Left lung (tissue), 10 donors: ENCODE measurements around the gene NSD1. TPM values are rescaled to one million over a fixed set of nuclear protein-coding genes. Genes with fewer than 3 reads are reported as not detected.
A peak's percentile ranks its signal among the peaks of the same experiment; 100 is the strongest.

Experiments used
- ATAC-seq: fragments of 200-7000 bp; cut with Tn5 transposase; one replicate; pipeline ENCODE4 v1.9.1; 2020; ENCODE audit warnings: moderate library complexity
- DNase-seq, 4 donors: peaks; one replicate each; pipeline ENCODE4 v3.0.0-alpha.2; 2013 to 2020
- H3K27ac ChIP-seq, 2 donors: fragments of 200-600 bp; sonication (generic) in 1 of 2; one replicate each; pipeline versions ENCODE4 v1.5.0 to v1.8.0; 2020 to 2021
- H3K27me3 ChIP-seq, 2 donors: fragments of 200-600 bp; sonication (generic) in 1 of 2; one replicate each; pipeline versions ENCODE4 v1.5.0 to v1.8.0; 2020 to 2021
- H3K36me3 ChIP-seq, 2 donors: fragments of 200-600 bp; sonication (generic) in 1 of 2; one replicate each; pipeline versions ENCODE4 v1.5.0 to v1.8.0; 2020 to 2021
- H3K4me1 ChIP-seq, 2 donors: fragments of 200-600 bp; one replicate each; pipeline ENCODE4 v1.8.0; 2021
- H3K4me3 ChIP-seq, 2 donors: fragments of 200-600 bp; sonication (generic) in 1 of 2; one replicate each; pipeline versions ENCODE4 v1.5.0 to v1.8.0; 2020 to 2021; ENCODE audit warnings: mild to moderate bottlenecking in 1 of 2
- H3K9me3 ChIP-seq, 2 donors: fragments of 200-600 bp; sonication (generic) in 1 of 2; one replicate each; pipeline versions ENCODE4 v1.5.0 to v1.8.0; 2020 to 2021
- intact Hi-C, 2 donors: fragments of 100-400 bp; cut with DNase I; formaldehyde crosslinking; loops; one replicate each; pipeline versions ENCODE4 v1.11.2 to v1.14.2; 2022
- polyA plus RNA-seq, 6 donors: library from polyadenylated mRNA; unstranded; fragments of 120-200 nt; gene quantifications; one replicate each; pipeline ENCODE4 v1.2.1, GENCODE V29; 2013; ENCODE audit not compliant: insufficient read length in 6 of 6
- total RNA-seq, 2 donors: library from RNA; stranded (reverse); fragmentation: NEBNext Ultra II Directional; extraction: Animal tissue kit (Norgen Biotek cat#: 25700); gene quantifications; one replicate each; pipeline ENCODE4 v1.2.1, GENCODE V29; 2021
- TF ChIP-seq, protein P1 (sequence below), 2 donors: fragments of 200-600 bp; sonication (generic) in 1 of 2; IDR thresholded peaks; one replicate each; pipeline versions ENCODE4 v1.5.0 to v1.8.0; 2021; ENCODE audit warnings: antibody characterized with exemption in 2 of 2
- donor health status: DM: no; HTN: yes; CAD: no.
- donor health status: DM: no; HTN: no; CAD: no.

NSD1 gene
- total and polyA plus RNA-seq, 8 donors, result 45.8 to 79.7 (median 54.1) TPM

DNA sequence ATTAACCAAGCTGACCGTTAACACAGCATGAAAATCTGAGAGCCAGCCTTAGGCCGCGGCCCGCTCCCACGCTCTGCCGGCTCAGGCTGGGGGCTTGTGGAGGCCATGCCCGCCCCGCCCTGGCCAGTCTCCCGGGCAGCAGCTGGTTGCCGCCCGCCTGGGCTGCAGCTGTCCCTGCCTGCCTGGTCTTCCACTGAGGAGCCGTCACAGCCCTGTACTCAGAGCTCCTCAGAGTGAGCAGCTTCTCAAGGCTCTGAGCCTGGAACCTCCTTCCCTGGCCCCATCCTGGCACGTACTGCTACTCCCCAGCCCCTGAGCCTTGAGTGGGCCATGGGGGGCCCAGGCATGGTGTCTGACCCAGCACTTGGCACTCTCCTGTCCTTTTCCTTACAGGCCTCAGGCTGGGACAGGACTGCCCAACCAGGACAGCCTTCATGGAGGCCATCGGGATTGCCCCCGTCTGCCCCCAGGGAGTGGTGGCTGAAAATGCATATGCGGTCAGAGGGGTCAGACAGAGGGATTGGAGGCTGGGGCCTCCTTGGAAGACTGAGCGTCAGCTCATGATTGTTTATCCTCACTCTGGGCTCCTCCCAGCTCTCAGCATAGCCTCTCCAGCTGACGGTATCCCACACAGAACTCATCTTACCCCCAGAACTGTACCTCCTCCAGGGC is 35.0 kb upstream of the NSD1 start:
- Histone ChIP-seq H3K27me3 (peaks cover 0 to 2% of the 10 kb centered on the region in 2 donors), H3K27ac (peak overlapping the region in 1 of 2 donors; percentile 7), H3K4me3 (no peak overlapping the region), H3K9me3 (no peaks in the 10 kb centered on the region), H3K4me1 (peaks cover 8 to 10% of the 10 kb centered on the region in 2 donors), H3K36me3 (no peaks in the 10 kb centered on the region)
- ATAC-seq (peak; percentile 37), DNase-seq (peak in 2 of 4 donors; percentile 69 to 80)
- TF ChIP-seq, protein P1, sequence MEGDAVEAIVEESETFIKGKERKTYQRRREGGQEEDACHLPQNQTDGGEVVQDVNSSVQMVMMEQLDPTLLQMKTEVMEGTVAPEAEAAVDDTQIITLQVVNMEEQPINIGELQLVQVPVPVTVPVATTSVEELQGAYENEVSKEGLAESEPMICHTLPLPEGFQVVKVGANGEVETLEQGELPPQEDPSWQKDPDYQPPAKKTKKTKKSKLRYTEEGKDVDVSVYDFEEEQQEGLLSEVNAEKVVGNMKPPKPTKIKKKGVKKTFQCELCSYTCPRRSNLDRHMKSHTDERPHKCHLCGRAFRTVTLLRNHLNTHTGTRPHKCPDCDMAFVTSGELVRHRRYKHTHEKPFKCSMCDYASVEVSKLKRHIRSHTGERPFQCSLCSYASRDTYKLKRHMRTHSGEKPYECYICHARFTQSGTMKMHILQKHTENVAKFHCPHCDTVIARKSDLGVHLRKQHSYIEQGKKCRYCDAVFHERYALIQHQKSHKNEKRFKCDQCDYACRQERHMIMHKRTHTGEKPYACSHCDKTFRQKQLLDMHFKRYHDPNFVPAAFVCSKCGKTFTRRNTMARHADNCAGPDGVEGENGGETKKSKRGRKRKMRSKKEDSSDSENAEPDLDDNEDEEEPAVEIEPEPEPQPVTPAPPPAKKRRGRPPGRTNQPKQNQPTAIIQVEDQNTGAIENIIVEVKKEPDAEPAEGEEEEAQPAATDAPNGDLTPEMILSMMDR (IDR thresholded peaks at IDR 0.05), result no peak
- intact Hi-C loops, result no loop called here

DNA sequence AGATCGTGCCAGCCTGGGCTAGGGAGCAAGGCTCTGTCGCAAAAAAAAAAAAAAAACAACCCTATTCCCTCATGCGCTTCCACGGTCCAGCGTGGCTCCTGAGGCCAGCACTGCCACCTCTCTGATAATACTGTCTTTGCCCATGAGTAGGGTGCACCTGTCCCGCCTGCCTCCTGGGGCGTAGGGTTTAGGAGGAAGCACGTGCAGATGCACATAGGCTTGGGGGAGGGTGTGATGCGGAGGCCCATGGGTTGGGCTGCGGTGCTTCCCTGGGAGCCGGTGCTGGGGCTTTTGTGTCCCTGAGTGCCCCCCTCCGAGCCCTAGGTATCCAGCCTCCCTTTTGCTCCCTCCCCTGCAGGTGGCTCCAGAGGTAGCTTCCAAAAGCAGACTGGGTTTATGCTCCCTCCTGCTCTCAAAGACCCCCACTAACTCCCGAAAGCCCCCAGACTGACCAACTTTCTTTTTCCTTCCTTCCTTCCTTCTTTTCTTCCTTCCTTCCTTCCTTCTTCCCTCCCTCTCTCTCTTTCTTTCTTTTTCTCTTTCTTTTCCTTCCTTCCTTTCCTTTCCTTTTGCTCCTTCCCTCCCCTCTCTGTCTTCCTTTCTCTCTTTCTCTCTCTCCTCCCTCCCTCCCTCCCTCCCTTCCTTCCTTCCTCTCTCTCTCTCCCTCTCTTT is 34.0 kb upstream of the NSD1 start:
- TF ChIP-seq, protein P1 (IDR thresholded peaks at IDR 0.05), result no peak
- H3K27me3 ChIP-seq, result peaks cover 0 to 7% of the 10 kb centered on the region in 2 donors
- no peak for DNase-seq
- no peak overlapping the region for H3K4me3 ChIP-seq
- H3K27ac ChIP-seq, result no peak overlapping the region
- ATAC-seq, result no peak
- intact Hi-C loops, result no loop called here
- H3K36me3 ChIP-seq, result no peaks in the 10 kb centered on the region
- H3K4me1 ChIP-seq, result peaks cover 6 to 8% of the 10 kb centered on the region in 2 donors
- H3K9me3 ChIP-seq, result no peaks in the 10 kb centered on the region

DNA sequence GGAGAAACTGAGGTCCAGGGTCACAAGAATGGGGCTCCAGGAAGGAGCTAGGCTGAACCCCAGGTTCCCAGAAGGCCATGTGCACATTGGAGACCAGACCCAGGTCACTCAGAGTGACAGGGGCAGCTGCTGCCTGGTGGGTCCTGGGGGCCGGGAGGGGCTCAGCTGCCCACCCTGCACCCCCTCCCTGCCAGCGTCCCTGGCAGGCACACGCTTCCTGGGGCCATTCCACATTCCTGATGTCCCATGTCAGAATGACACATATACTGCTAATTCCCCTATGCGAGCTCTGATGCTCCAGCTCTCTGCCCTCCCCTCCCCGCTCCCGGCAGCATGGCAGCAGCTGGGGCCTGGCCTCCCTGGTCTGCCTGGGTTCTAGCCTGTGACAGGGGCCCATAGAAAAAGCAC is 32.9 kb upstream of the NSD1 start:
- peak in 1 of 4 donors; percentile 49 for DNase-seq
- no peaks in the 10 kb centered on the region for H3K4me1 ChIP-seq
- H3K27me3 ChIP-seq, result peaks cover 0 to 13% of the 10 kb centered on the region in 2 donors
- H3K9me3 ChIP-seq, result no peaks in the 10 kb centered on the region
- no peak overlapping the region for H3K27ac ChIP-seq
- TF ChIP-seq, protein P1 (IDR thresholded peaks at IDR 0.05), result no peak
- no peak for ATAC-seq
- intact Hi-C loops, result no loop called here
- no peak overlapping the region for H3K4me3 ChIP-seq
- H3K36me3 ChIP-seq, result no peaks in the 10 kb centered on the region

DNA sequence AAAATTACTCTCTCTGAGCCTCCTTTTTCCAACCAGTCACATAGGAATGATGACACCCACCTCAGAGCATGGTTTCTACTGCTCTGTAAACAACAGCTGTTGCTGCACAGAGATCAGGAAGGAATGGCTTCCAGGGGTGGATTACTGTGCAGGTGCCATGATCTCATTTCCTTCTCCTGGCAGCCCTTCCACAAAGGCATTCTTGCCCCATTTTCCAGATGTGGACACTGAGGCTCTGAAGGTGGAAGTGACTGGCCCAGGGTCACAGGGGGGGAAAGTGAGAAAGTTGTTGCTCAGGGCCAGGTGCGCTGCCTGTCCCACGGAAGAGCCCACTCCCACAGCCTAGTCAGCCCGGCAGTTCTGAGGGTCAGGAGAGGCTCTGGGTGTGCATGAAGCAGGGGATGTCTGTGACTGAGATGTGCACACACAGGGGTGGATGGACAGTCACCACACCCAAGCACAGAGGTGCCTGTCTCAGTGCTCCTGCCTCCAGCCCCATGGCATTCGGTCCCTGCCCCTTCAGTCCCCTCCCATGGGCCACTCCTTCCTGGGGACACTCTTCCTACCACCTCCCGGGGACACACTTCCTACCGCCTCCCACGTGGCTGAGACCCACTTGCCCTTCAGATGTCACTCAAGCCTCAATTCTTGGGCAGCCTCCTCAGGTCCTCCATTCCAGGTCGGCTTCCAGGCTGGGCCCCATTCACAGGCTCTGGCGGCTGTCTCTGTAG is 29.9 kb upstream of the NSD1 start:
- Histone ChIP-seq H3K4me1 (no peaks in the 10 kb centered on the region), H3K27me3 (peaks cover 0 to 19% of the 10 kb centered on the region in 2 donors), H3K36me3 (no peaks in the 10 kb centered on the region), H3K4me3 (no peak overlapping the region), H3K27ac (no peak overlapping the region), H3K9me3 (no peaks in the 10 kb centered on the region)
- no peak for ATAC-seq
- no peak for DNase-seq
- TF ChIP-seq, protein P1 (IDR thresholded peaks at IDR 0.05), result no peak
- intact Hi-C loops, result no loop called here
